ENCODE measurements around the gene PTPN14. TPM values are rescaled to one million over a fixed set of nuclear protein-coding genes. Genes with fewer than 3 reads are reported as not detected.
A peak's percentile ranks its signal among the peaks of the same experiment; 100 is the strongest.

Gene PTPN14
- total RNA-seq, 1 donor from 2014 or later: 43.7 TPM

DNA sequence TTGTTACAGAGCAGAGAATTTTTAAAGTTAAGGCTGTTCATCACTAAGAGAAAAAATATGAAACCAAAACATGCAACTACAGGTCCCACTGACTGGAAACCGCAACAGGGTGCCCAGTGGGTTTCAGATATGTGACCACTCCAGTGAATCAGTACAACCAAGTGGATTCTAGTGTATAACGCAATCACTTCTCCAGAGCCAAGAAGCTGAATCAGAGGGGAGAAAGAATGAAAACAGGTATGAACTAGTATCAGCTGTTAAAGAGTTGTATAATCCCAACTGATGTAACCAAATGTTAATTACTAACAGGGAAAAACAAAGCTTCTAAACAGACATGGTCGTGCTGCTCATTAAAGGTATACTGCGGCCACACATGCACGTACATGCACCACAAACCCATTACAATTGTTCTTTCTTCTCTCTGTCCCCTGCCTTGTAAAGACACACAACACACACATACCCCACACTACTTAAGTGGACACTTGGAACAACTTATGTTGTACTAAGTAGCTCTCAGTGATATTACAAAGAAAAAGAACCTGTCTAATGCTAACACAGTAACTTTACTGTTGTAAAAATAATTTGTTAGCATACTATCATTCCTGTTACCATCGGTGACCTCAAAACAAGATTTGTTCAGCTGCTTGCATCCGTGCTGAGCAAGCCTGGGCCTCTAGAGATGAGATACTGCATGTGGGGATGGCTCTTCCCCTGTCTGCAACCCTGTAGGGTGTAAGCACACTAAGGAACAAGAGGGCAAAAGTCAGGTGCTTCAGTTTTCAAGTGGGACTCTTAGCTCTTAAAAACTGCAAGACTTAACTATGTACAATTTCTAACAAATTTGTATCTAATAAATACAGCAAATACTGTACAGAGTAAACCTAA lies 74.2 kb downstream of the PTPN14 start:
- Histone ChIP-seq H3K27me3 (no peaks in the 10 kb centered on the region), H3K36me3 (no peaks in the 10 kb centered on the region), H3K9me3 (no peaks in the 10 kb centered on the region), H3K4me3 (no peak overlapping the region), H3K27ac (peak overlapping the region; percentile 7), H3K4me1 (peaks cover 5% of the 10 kb centered on the region)
- no peak for DNase-seq
- intact Hi-C loops (cut with DNase I): no loop called here
- TF ChIP-seq, protein P1, sequence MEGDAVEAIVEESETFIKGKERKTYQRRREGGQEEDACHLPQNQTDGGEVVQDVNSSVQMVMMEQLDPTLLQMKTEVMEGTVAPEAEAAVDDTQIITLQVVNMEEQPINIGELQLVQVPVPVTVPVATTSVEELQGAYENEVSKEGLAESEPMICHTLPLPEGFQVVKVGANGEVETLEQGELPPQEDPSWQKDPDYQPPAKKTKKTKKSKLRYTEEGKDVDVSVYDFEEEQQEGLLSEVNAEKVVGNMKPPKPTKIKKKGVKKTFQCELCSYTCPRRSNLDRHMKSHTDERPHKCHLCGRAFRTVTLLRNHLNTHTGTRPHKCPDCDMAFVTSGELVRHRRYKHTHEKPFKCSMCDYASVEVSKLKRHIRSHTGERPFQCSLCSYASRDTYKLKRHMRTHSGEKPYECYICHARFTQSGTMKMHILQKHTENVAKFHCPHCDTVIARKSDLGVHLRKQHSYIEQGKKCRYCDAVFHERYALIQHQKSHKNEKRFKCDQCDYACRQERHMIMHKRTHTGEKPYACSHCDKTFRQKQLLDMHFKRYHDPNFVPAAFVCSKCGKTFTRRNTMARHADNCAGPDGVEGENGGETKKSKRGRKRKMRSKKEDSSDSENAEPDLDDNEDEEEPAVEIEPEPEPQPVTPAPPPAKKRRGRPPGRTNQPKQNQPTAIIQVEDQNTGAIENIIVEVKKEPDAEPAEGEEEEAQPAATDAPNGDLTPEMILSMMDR (IDR thresholded peaks at IDR 0.05): no peak
- peak; percentile 84 for ATAC-seq

DNA sequence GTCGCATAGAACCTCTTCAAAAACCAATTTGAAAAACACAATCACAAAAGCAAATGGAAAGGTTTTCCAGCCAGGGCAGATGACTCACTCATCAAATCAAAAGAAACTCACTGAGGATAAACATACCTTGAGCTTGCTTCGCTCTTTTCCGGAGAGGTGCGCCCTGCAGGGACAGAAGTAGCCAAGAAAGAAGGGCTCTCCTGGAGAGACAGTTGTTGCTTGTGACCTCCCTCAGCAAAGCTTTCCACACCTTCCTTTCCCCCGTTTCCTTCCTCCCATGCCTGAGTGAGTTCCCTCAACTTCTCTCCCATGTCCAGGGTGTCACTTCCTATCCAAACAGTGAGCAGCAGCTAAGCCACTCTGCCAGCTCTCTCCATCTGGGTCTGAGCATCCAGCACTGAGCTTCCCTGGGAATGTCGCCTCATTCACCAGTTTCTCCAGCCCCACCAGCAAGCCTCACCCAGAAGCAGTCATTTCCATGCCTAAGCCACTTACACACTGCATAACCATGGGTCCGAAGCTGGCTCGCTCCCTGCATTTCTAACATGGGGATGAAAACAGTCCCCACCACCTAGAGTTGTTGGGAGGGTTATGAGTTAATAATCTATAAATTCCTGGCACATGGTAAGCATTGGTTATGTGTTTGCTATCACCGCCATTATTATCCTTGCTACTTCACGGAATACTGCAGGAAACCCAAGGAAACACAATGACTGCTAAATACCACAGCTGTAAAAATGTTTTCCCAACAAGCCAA lies 75.0 kb downstream of the PTPN14 start:
- ATAC-seq: peak; percentile 12
- Histone ChIP-seq H3K27ac (peak overlapping the region; percentile 7), H3K4me3 (no peak overlapping the region)

DNA sequence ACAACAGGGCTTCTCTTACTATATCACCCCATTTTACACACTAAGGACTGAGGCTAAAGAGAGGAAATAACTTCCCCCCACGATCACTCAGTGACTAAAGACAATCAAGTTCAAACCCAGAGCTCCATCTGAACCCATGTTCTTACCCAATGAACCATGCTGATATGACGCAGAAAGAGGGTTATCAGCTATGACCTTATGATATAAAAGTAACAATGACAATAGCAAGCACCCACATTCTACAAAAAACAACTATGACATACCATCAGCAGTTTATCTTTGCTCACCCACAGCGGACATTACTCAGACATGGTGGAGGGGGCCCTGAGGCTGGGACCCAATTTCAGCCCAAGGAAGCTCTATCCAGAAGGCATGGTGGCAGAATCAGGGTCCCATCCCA lies 75.7 kb downstream of the PTPN14 start:
- Histone ChIP-seq H3K9me3 (no peaks in the 10 kb centered on the region), H3K27me3 (no peaks in the 10 kb centered on the region), H3K4me3 (no peak overlapping the region), H3K27ac (no peak overlapping the region), H3K4me1 (peaks cover 5% of the 10 kb centered on the region), H3K36me3 (no peaks in the 10 kb centered on the region)
- intact Hi-C loops (cut with DNase I): no loop called here
- DNase-seq (no peak), ATAC-seq (no peak)
- TF ChIP-seq, protein P1 (IDR thresholded peaks at IDR 0.05): no peak

More for the DNA sequence above, 75.0 kb downstream of the PTPN14 start:
- Histone ChIP-seq H3K9me3 (no peaks in the 10 kb centered on the region), H3K36me3 (no peaks in the 10 kb centered on the region), H3K27me3 (no peaks in the 10 kb centered on the region), H3K4me1 (peaks cover 5% of the 10 kb centered on the region)
- intact Hi-C loops (cut with DNase I): no loop called here
- TF ChIP-seq, protein P1 (IDR thresholded peaks at IDR 0.05): no peak
- DNase-seq: no peak

DNA sequence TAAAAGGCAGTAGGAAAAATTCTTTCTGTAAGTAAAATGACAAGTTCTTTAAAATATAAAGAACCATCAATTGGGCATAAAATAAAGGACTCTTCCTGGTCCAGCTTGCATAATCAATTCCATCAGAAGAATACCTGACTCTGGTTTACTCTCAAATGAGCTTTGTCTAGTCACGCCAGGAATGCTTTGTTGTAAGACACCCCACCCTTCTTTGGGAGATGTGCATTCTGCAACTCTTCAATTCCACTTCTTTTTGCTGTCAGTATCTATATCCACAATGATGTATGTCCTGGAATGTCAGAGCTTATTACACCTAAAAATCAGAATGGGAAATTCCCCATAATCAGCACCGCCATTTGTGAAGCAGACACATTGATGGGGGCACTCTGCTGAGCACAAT lies 76.1 kb downstream of the PTPN14 start:
- intact Hi-C loops (cut with DNase I): no loop called here
- Histone ChIP-seq H3K27me3 (no peaks in the 10 kb centered on the region), H3K4me3 (no peak overlapping the region), H3K9me3 (no peaks in the 10 kb centered on the region), H3K4me1 (peaks cover 5% of the 10 kb centered on the region), H3K36me3 (no peaks in the 10 kb centered on the region), H3K27ac (no peak overlapping the region)
- DNase-seq (no peak), ATAC-seq (no peak)
- TF ChIP-seq, protein P1 (IDR thresholded peaks at IDR 0.05): no peak

DNA sequence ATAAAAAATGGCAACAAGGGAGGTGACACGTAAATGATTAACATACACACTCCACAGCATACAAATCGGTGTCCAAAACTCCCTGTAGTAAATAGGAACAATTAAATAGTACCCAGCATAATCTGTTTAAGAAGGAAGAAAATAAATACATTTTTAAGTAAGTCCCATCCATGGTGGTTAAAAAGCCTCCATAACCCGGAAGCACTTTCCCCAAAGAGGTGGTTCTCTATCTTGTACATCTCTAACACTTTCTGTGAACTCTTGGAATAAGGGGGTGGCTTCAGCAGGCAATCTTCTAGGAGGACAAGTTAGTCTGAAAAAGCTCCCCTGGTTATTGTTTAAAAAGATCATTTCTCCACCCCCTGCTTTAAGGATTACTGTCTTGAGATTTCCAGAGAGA lies 76.9 kb downstream of the PTPN14 start:
- peaks cover 5% of the 10 kb centered on the region for H3K4me1 ChIP-seq
- no peaks in the 10 kb centered on the region for H3K36me3 ChIP-seq
- DNase-seq (no peak), ATAC-seq (no peak)
- H3K27me3 ChIP-seq: no peaks in the 10 kb centered on the region
- intact Hi-C loops (cut with DNase I): no loop called here
- TF ChIP-seq, protein P1 (IDR thresholded peaks at IDR 0.05): no peak
- H3K9me3 ChIP-seq: no peaks in the 10 kb centered on the region
- H3K27ac ChIP-seq: no peak overlapping the region
- H3K4me3 ChIP-seq: no peak overlapping the region

Measured in upper lobe of right lung (tissue), 1 donor.